ENCODE data around the gene STMND1.

Gene STMND1

DNA sequence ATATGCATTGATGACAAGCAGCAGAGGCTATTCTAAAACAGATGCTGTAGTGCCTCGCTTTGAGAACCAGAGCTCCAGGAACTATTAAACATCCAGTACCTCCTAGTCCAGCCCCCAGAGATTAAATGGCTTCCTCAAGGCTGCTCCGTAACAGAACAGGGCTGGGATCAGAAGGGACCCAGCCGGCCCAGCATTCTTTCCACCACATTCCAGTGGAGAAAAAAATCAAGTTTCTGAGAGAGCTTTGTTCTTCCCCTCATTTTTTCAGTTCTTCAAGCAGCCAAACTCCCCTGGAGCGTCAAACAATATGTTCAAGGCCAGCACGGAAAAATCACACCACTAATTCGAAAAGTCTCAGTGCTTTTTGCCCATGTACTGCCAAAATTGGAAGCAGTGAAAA is 5.8 kb upstream of the STMND1 start:
- H3K4me3 ChIP-seq (ENCODE audit: low read depth, low read length): no peak overlapping the region
- DNase-seq (ENCODE audit: low read depth): no peak

- H3K4me3 ChIP-seq (ENCODE audit: low read depth, low read length): no peak overlapping the region
- no peak for DNase-seq (ENCODE audit: low read depth)
Observed at GRCh38 chr6:17096652-17097051, 5.2 kb upstream of the STMND1 start.

GRCh38 chr6:17097982-17098381 is 3.9 kb upstream of the STMND1 start:
- H3K4me3 ChIP-seq (ENCODE audit: low read depth, low read length): no peak overlapping the region
- no peak for DNase-seq (ENCODE audit: low read depth)

DNA sequence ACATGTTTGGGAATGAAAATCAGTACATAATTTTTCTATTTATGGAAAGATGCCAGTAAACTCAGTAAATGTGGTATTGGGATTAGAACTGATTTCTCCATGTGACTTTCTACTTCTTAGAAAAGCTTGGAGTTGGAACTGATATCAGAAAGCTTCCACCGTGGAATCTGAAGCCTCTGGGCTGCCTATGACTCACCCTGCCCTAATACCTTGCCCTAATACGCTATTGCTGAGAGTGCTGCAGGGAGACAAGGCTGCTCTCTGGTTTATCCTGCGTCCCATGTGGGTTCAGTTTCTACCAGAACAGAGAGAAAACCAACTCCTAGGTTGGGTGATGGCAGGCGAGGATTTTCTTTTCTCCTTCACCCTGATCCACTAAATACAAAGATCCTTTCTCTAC is 3.3 kb upstream of the STMND1 start:
- DNase-seq (ENCODE audit: low read depth): no peak
- no peak overlapping the region for H3K4me3 ChIP-seq (ENCODE audit: low read depth, low read length)

- DNase-seq (ENCODE audit: low read depth): no peak
- H3K4me3 ChIP-seq (ENCODE audit: low read depth, low read length): no peak overlapping the region
Observed at GRCh38 chr6:17099401-17100059, 2.3 kb upstream of the STMND1 start.

DNA sequence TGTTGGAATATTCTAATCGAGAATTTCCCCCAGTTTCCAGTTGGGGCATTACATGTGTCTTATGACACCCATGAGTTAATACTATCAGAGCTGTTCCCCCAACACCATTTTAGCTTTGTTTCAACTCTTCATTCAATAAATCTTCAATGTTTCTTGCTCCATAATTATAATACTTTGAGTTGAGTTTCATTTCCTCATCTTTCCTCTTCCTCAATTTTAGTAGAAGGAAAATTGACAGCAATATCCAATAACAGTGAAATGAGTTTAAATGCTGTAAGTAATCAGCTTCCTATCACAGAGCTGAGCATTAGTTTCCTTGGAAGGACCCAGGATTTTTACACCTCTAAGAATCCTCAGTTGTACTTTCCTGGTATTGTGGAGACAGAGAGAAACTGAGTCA is 1.0 kb upstream of the STMND1 start:
- H3K4me3 ChIP-seq (ENCODE audit: low read depth, low read length): no peak overlapping the region
- no peak for DNase-seq (ENCODE audit: low read depth)

DNA sequence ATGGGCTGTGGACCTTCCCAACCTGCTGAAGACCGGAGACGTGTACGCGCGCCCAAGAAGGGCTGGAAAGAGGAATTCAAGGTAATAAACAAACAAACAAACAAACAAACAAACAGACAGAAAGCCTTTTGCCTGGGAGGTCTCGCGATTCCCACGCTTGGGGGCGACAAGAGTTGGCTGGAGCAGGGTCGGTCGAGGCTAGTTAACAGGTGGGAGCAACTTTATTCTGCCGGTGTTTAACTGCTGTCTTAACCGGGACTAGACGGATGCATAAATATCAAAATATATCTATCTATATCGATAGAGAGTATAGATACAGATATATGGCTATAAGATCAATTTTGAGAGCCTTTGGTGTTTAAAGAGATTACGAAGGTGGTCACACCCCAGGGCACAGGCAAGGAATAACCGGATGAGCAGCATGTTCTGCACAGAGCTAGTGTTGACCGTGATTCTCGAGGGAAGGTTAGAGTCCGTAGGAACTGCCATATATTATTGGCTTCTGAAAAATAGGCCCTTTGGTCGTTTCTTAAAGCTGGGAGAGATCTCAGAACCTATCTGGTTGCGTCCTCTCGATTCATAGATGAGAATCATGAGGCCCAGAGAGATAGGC is 514 bp downstream of the STMND1 start:
- DNase-seq (ENCODE audit: low read depth): no peak
- H3K4me3 ChIP-seq (ENCODE audit: low read depth, low read length): peak overlapping the region; percentile 42

DNA sequence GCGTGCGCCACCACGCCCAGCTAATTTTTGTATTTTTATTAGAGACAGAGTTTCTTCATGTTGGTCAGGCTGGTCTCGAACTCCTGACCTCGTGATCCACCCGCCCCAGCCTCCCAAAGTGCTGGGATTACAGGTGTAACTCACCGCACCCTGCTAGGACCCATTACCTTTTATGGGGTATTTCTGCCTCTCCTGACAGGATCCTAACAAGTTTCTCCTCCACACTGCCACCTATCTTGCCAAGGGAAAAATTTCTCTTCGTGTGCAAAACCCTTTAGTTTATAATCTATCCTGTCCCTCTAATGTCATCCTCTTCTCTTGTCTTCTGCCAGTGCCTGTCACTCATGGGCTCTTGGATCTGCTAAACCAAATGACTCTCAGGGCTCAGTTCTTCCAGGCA is 1.9 kb downstream of the STMND1 start:
- no peak for DNase-seq (ENCODE audit: low read depth)

DNA sequence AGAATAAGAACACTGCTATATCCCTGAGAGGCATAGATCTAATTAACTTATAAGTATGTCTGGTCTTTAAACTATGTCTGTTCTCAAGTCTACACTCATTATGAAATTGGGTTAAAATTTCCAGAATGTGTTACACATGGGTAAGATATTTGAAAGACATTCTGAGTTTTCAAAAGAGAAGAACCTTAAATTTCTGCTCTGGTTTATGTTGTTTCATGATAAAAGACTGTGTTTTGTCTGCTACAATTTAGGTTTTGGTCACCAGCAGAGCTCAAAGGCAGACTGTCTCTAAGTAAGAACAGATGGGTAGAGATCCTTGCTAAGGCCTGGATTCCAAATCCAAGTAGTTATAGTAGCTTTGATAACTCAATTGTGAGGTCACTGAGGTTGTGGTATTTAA is 6.0 kb downstream of the STMND1 start:
- DNase-seq (ENCODE audit: low read depth): no peak
- H3K4me3 ChIP-seq (ENCODE audit: low read depth, low read length): no peak overlapping the region

More for the DNA sequence above, 1.9 kb downstream of the STMND1 start:
- no peak overlapping the region for H3K4me3 ChIP-seq (ENCODE audit: low read depth, low read length)

GRCh38 chr6:17115251-17116116 is 13.6 kb downstream of the STMND1 start:
- peak; percentile 52 for DNase-seq (ENCODE audit: low read depth)
- H3K4me3 ChIP-seq (ENCODE audit: low read depth, low read length): no peak overlapping the region

DNA sequence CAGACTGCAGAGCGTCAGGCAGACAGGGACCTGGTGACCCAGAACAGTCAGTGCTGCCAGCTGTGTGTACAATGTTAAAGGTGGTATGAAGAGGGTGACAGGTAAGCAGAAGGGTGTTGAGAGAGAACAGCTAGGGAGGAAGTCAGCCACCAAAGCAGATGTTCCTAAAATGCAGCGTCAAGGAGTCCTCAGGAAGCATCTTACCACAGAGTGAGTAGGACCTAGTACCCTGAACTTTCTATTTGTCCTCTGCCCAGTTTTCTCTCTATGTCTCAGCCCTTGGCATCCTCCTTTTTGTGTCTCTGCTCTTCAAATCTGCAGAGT is 14.2 kb downstream of the STMND1 start:
- H3K4me3 ChIP-seq (ENCODE audit: low read depth, low read length): no peak overlapping the region
- no peak for DNase-seq (ENCODE audit: low read depth)

DNA sequence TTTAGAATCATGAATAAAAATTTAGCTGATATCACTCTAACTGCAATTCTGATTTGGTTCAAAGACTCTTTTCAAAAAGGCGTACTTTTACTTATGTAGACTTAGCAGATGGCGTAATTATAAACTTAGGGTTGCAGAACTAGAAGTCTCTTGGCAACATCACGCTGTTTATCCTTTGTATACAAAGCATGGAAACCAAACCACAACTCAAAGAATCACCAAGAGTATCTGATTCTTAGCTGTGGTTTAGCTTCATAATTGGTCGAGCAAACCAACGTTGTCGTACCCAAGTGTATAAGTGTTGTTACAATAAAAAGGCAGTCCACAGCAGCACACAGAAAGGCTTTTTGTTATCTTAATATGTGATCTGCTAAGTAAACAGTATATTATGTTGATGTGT is 18.2 kb downstream of the STMND1 start:
- DNase-seq (ENCODE audit: low read depth): no peak
- H3K4me3 ChIP-seq (ENCODE audit: low read depth, low read length): no peak overlapping the region

DNA sequence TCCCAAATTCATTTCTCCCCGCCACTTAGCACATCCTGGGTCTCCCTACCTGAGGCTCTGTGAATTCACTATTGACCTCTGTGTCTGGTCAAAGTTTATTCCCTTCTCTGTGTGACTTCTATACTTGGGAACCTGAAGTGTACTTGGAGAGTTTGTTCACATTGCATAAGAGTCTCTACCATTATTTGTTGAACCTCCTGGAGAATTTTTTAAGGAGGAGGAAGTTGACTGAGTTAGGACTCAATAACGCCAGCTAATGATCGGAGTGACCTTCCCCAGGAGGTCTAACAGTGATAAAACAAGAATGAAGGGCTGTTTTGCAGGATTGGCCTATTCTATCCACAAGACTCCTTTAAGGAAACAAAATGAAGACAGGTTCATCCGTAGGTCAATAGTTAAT is 23.6 kb downstream of the STMND1 start:
- no peak overlapping the region for H3K4me3 ChIP-seq (ENCODE audit: low read depth, low read length)
- no peak for DNase-seq (ENCODE audit: low read depth)

DNA sequence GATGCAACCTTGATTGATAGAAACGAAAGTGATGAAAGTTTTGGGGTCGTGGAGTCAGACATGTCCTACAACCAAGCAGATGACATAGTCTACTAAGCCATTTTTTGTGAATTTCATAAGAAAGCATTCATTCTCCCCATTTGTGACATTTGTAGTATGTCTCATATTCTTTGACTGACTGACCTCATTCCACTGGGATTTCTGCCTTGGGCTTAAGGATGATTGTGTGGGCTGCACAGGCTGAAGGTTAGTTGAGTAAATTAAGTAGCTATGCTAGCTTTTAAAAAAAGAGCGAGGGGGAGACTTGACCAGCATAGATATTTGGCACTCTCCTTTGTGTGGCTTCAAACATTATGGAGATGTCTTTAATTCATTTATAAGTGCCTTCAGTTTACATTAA is 28.9 kb downstream of the STMND1 start:
- no peak overlapping the region for H3K4me3 ChIP-seq (ENCODE audit: low read depth, low read length)
- DNase-seq (ENCODE audit: low read depth): peak; percentile 4

GRCh38 chr6:17132967-17133366 is 31.1 kb downstream of the STMND1 start:
- H3K4me3 ChIP-seq (ENCODE audit: low read depth, low read length): no peak overlapping the region
- no peak for DNase-seq (ENCODE audit: low read depth)

- H3K4me3 ChIP-seq (ENCODE audit: low read depth, low read length): no peak overlapping the region
- DNase-seq (ENCODE audit: low read depth): no peak
Observed at GRCh38 chr6:17138033-17138432, 36.2 kb downstream of the STMND1 start.

DNA sequence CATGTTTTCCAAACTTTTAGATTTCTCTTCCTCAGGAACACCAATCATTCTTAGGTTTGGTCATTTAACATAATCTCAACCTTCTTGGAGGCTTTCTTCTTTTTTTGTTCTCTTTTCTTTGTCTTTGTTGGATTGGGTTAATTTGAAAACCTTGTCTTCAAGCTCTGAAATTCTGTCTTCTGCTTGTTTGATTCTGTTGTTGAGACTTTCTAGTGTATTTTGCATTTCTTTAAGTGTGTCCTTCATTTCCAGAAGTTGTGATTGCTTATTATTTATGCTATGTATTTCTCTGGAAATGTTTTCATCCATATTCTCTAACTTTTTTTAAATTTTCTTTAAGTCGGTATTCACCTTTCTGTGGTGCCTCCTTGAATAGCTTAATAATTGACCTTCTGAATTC is 42.2 kb downstream of the STMND1 start:
- DNase-seq (ENCODE audit: low read depth): no peak
- H3K4me3 ChIP-seq (ENCODE audit: low read depth, low read length): no peak overlapping the region

GRCh38 chr6:17149571-17149970 is 47.7 kb downstream of the STMND1 start:
- H3K4me3 ChIP-seq (ENCODE audit: low read depth, low read length): no peak overlapping the region
- no peak for DNase-seq (ENCODE audit: low read depth)

DNA sequence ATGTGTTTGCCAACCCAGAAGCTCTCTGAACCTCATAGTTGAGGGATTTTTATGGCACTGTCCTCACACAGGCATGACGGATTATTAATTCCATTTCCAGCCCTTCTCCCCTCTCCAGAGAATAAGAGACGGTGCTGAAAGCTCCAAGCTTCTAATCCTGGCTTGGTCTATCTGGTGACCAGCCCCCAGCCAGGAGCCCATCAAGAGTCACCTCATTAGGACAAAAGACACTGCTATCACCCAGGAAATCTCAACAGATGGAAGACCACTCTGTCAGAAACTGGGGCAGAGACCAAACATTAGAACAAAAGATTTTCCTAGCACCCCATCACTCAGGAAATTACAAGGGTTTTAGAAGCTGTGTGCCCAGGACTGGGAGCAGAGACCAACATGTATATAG is 48.2 kb downstream of the STMND1 start:
- no peak overlapping the region for H3K4me3 ChIP-seq (ENCODE audit: low read depth, low read length)
- DNase-seq (ENCODE audit: low read depth): no peak

DNA sequence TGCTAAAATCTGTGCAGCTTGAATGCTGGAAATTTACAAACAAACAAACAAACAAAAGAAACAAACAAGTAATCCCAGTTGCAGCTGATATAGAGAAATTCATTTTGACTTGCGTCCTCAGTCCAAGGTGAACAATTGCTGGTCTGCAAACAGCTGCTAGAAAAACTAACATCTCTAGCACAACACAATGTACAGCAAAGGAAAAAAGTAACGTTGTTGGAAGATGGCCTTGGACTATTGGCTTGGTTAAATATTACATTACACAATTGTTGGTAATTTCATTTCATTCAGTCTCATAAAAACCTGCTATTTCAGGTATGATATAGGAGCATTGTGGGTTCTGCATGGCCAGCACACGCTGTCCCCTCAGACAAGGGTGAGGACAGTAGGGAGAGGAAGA is 50.0 kb downstream of the STMND1 start:
- H3K4me3 ChIP-seq (ENCODE audit: low read depth, low read length): no peak overlapping the region

GRCh38 chr6:17152703-17153102 is 50.9 kb downstream of the STMND1 start:
- no peak overlapping the region for H3K4me3 ChIP-seq (ENCODE audit: low read depth, low read length)
- no peak for DNase-seq (ENCODE audit: low read depth)

More for the DNA sequence above, 50.0 kb downstream of the STMND1 start:
- no peak for DNase-seq (ENCODE audit: low read depth)
